ENCODE results near the gene ACP7. TPM values are rescaled to one million over a fixed set of nuclear protein-coding genes. Genes with fewer than 3 reads are reported as not detected.
A peak's percentile ranks its signal among the peaks of the same experiment; 100 is the strongest.

The ACP7 gene
- total and polyA plus RNA-seq, 9 of the 15 experiments (the other 6 are each of a cell fraction or from before 2014, with no cell fraction given) = not detected

- TF ChIP-seq MXD1 (CRISPR knock-in tag; IDR thresholded peaks at IDR 0.05; ENCODE audit: borderline replicate concordance, poor library complexity, severe bottlenecking) (peak; percentile 51), SP1 (CRISPR knock-in tag; IDR thresholded peaks at IDR 0.05) (peak; percentile 95), CHD2 (IDR thresholded peaks at IDR 0.05; ENCODE audit: low read depth, low read length) (peak; percentile 65), TAF7 (tag; IDR thresholded peaks at IDR 0.05) (peak; percentile 81), CREB3L1 (IDR thresholded peaks at IDR 0.05; ENCODE audit: borderline replicate concordance, low read depth) (peak; percentile 62; the same call in 1 of the 2 replicates), ZNF830 (CRISPR knock-in tag; IDR thresholded peaks at IDR 0.05) (no peak), VEZF1 (CRISPR knock-in tag; IDR thresholded peaks at IDR 0.05) (peak; percentile 93), CBX1 (IDR thresholded peaks at IDR 0.05; ENCODE audit: low read depth) (peak; percentile 5; the same call in 1 of the 2 replicates), POLR2G (IDR thresholded peaks at IDR 0.05; ENCODE audit: low read depth, low read length) (peak; percentile 91), ETS2 (tag; IDR thresholded peaks at IDR 0.05; ENCODE audit: borderline replicate concordance, poor library complexity, severe bottlenecking) (no peak), SP2 (IDR thresholded peaks at IDR 0.05; ENCODE audit: extremely low read depth, low read depth, low read length, poor library complexity, severe bottlenecking) (peak; percentile 37), MTA2 (IDR thresholded peaks at IDR 0.05; ENCODE audit: low read depth) (peak; percentile 73), AFF4 (CRISPR knock-in tag; IDR thresholded peaks at IDR 0.05) (0 out of 2 replicates have a peak, but pooled peaks have one; percentile 45), ZNF76 (CRISPR knock-in tag; IDR thresholded peaks at IDR 0.05; ENCODE audit: borderline replicate concordance) (0 out of 2 replicates have a peak, but pooled peaks have one; percentile 40), TCF3 (CRISPR knock-in tag; IDR thresholded peaks at IDR 0.05) (0 out of 2 replicates have a peak, but pooled peaks have one; percentile 15), TARDBP (IDR thresholded peaks at IDR 0.05) (no peak)
Observed at GRCh38 chr19:39125554-39126311, 41.6 kb downstream of the ACP7 start, which contains the start of gene PAK4 (continued).

Measured in K562 (cell line).